HT1080 (cell line): ENCODE measurements around the gene PPP6R2. TPM values are rescaled to one million over a fixed set of nuclear protein-coding genes. Genes with fewer than 3 reads are reported as not detected.
"Not testable (repeated sequence)": the region's sequence is repeated elsewhere in the genome, so short reads cannot be mapped to it uniquely, and the experiment has no call there.

Experiments used
- DNase-seq: peaks from one replicate; pipeline ENCODE4 v3.0.0-alpha.2; 2015; ENCODE audit warnings: low read depth
- total RNA-seq: library from RNA; depleted of rRNA; stranded (reverse); fragments of >200 nt; shearing (Covaris generic); gene quantifications from 2 replicates; pipeline ENCODE4 v1.2.3, GENCODE V29; 2014

PPP6R2 gene
- total RNA-seq, 1 experiment from 2014 or later = 44.6 TPM

GRCh38 chr22:50317674-50318073 lies 25.5 kb upstream of the PPP6R2 start:
- no peak for DNase-seq

- no peak for DNase-seq
These were observed 24.8 kb upstream of the PPP6R2 start for GRCh38 chr22:50318356-50318697.

- no peak for DNase-seq
These were observed 24.3 kb upstream of the PPP6R2 start for GRCh38 chr22:50318698-50319411.

- DNase-seq = no peak
These were observed 23.6 kb upstream of the PPP6R2 start for GRCh38 chr22:50319503-50319951.

GRCh38 chr22:50320116-50320515 lies 23.0 kb upstream of the PPP6R2 start:
- DNase-seq = no peak

GRCh38 chr22:50320671-50321325 lies 22.3 kb upstream of the PPP6R2 start:
- DNase-seq = no peak

- DNase-seq = not testable (repeated sequence)
These were observed 20.6 kb upstream of the PPP6R2 start for GRCh38 chr22:50322382-50323104.

GRCh38 chr22:50323900-50324299 lies 19.2 kb upstream of the PPP6R2 start:
- DNase-seq = no peak

- DNase-seq = peak; percentile 38
These were observed 17.5 kb upstream of the PPP6R2 start for GRCh38 chr22:50325444-50326224.

GRCh38 chr22:50326225-50326955 lies 16.7 kb upstream of the PPP6R2 start:
- DNase-seq = no peak

GRCh38 chr22:50326956-50327710 lies 16.0 kb upstream of the PPP6R2 start, which contains the start of gene DENND6B:
Gene DENND6B, minus strand, starts transcription at chr22:50327012. Its CDS starts 24 bp downstream, at chr22:50326988.
- DNase-seq = peak; percentile 57

- DNase-seq = no peak
These were observed 15.5 kb upstream of the PPP6R2 start for GRCh38 chr22:50327711-50328019.

- peak; percentile 65 for DNase-seq
These were observed 13.9 kb upstream of the PPP6R2 start for GRCh38 chr22:50329236-50329635.

GRCh38 chr22:50334433-50334832 lies 8.7 kb upstream of the PPP6R2 start:
- not testable (repeated sequence) for DNase-seq

GRCh38 chr22:50337262-50338041 lies 5.7 kb upstream of the PPP6R2 start:
- no peak for DNase-seq

- no peak for DNase-seq
These were observed 5.0 kb upstream of the PPP6R2 start for GRCh38 chr22:50338042-50338573.

GRCh38 chr22:50338860-50339462 lies 4.2 kb upstream of the PPP6R2 start:
- no peak for DNase-seq
